Memory B cell (primary cell): ENCODE data around the gene CALCA.
"Not testable (repeated sequence)": the region's sequence is repeated elsewhere in the genome, so short reads cannot be mapped to it uniquely, and the experiment has no call there.

Experiments used
- ATAC-seq: fragments of 150-1000 bp; cut with Tn5 transposase; 2 replicates; pipeline ENCODE4 v1.10.0; 2021; ENCODE audit warnings: low read depth, mild to moderate bottlenecking, moderate library complexity
- DNase-seq, 2 donors: peaks; one replicate each; pipeline ENCODE4 v3.0.0; 2022; ENCODE audit warnings: low spot score in 2 of 2
- H3K27ac Mint-ChIP-seq: one replicate; pipeline ENCODE4 v1.8.0; 2022; ENCODE audit warnings: mild to moderate bottlenecking, moderate library complexity, mixed read lengths
- H3K27me3 Mint-ChIP-seq: one replicate; pipeline ENCODE4 v1.8.0; 2022; ENCODE audit warnings: mixed read lengths
- H3K36me3 Mint-ChIP-seq: one replicate; pipeline ENCODE4 v1.8.0; 2022; ENCODE audit warnings: mild to moderate bottlenecking, mixed read lengths
- H3K4me1 Mint-ChIP-seq: one replicate; pipeline ENCODE4 v1.8.0; 2022; ENCODE audit warnings: mixed read lengths
- H3K4me3 Mint-ChIP-seq: one replicate; pipeline ENCODE4 v1.8.0; 2022; ENCODE audit warnings: mild to moderate bottlenecking, moderate library complexity, mixed read lengths
- H3K9me3 Mint-ChIP-seq: one replicate; pipeline ENCODE4 v1.8.0; 2022; ENCODE audit warnings: mixed read lengths

CALCA gene, protein sequence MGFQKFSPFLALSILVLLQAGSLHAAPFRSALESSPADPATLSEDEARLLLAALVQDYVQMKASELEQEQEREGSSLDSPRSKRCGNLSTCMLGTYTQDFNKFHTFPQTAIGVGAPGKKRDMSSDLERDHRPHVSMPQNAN

DNA sequence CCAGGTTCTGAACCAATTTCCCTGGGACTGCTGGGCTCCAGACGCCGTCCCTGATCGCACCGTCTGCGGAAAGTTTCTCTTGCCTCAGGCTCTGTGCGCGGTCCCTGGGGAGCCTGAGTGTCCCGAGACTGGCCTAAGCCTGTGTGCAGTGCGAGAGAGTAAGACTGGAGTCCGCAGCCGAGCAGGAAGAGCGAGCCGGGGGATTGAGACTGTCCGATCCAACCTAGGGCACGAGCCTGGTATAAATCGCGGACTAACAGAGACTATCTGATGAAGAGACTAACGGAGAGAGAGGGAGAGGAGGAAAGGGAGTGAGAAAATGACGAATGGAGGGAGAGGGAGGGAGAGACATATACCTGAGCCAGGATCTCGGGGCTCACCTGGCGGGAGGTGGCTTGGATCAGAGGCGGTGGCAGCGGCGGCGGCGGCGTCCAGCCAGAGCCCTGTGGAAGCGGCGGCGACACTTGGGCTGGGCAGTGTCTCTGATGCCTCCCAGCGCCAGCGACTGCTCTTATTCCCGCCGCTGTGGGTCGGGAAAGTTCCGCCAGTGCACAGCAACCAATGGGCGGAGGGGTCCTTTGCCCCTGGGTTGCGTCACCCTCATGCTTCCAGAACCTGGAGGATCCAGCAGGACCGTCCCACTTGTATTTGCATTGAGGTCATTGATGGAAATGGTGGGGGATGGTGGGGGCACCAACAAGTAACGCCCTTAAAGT, at the start of gene CALCA:
TSS of gene CALCA (minus strand) at position 487 of the 716 bp plus-strand sequence. CDS start 1,159 bp downstream, outside the sequence.
- Mint-ChIP-seq H3K27ac (peak within 1 kb of the TSS; percentile 67), H3K27me3 (peaks cover 41% of the 10 kb centered on the region), H3K9me3 (no peaks in the 10 kb centered on the region), H3K4me3 (peak within 1 kb of the TSS; percentile 72), H3K4me1 (peaks cover 27% of the 10 kb centered on the region), H3K36me3 (no peaks in the 10 kb centered on the region)
- DNase-seq (no peak), ATAC-seq (no peak)

DNA sequence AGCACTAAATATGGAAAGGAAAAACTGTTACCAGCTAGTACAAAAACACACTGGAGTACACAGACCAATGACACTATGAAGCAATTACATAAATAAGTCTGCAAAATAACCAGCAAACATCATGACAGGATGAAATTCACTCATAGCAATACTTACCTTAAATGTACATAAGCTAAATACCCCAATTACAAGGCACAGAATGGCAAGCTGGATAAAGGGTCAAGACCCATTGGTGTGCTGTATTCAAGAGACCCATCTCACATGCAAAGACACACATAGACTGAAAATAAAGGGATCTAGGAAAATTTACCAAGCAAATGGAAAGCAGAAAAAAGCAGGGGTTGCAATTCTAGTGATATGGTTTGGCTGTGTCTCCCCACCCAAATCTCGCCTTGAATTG, 44.0 kb upstream of the CALCA start:
- DNase-seq = no peak
- ATAC-seq = no peak
- H3K27me3 Mint-ChIP-seq = peaks cover 10% of the 10 kb centered on the region
- no peaks in the 10 kb centered on the region for H3K4me1 Mint-ChIP-seq
- H3K9me3 Mint-ChIP-seq = peaks cover 17% of the 10 kb centered on the region
- H3K27ac Mint-ChIP-seq = no peak overlapping the region
- H3K36me3 Mint-ChIP-seq = peaks cover 5% of the 10 kb centered on the region
- H3K4me3 Mint-ChIP-seq = no peak overlapping the region

DNA sequence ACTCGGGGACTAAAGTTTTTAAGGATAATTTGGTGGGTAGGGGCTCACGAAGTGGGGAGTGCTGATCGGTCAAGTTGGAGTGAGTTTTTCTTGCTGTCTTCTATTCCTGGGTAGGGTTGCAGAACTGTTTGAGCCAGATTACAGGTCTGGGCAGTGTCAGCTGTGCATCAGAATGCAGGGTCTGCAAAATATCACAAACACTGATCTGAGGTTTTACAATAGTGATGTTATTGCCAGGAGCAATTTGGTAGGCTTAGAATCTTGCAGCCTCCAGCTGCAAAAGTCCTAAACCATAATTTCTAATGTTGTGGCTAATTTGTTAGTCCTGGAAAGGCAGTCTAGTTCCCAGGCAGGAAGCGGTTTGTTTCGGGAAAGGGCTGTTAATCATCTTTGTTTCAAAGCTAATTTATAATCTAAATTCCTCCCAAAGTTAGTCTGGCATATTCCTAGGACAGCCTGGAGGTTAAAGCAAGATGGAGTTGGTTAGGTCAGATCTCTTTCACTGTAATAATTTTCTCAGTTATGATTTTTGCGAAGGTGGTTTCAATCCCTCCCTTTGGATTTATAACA, 39.7 kb upstream of the CALCA start:
- Mint-ChIP-seq H3K4me1 (no peaks in the 10 kb centered on the region), H3K4me3 (no peak overlapping the region), H3K27me3 (peaks cover 6% of the 10 kb centered on the region), H3K27ac (no peak overlapping the region), H3K9me3 (peaks cover 6% of the 10 kb centered on the region), H3K36me3 (peaks cover 3% of the 10 kb centered on the region)
- ATAC-seq (no peak), DNase-seq (no peak)

DNA sequence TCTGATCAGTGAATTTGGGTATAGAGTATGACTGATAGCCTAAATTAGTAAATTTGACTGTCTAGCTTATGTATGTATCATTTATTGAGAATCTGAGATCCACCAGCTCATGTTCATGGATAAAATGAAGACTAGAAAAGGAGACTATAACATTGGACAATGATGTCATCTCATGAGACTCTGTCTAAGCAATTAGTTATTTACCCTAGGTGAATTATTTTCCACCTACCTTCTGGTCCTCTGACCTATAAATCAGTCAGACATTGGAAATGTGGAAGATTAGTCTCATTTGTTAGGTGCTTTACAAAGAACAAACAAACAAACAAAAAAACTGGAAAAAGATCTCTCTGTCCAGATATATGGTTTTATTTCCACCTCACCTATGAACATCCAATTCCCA, 38.7 kb upstream of the CALCA start:
- Mint-ChIP-seq H3K36me3 (no peaks in the 10 kb centered on the region), H3K4me3 (no peak overlapping the region), H3K27me3 (peaks cover 4% of the 10 kb centered on the region), H3K27ac (no peak overlapping the region), H3K9me3 (peaks cover 2% of the 10 kb centered on the region), H3K4me1 (no peaks in the 10 kb centered on the region)
- DNase-seq (no peak), ATAC-seq (no peak)

DNA sequence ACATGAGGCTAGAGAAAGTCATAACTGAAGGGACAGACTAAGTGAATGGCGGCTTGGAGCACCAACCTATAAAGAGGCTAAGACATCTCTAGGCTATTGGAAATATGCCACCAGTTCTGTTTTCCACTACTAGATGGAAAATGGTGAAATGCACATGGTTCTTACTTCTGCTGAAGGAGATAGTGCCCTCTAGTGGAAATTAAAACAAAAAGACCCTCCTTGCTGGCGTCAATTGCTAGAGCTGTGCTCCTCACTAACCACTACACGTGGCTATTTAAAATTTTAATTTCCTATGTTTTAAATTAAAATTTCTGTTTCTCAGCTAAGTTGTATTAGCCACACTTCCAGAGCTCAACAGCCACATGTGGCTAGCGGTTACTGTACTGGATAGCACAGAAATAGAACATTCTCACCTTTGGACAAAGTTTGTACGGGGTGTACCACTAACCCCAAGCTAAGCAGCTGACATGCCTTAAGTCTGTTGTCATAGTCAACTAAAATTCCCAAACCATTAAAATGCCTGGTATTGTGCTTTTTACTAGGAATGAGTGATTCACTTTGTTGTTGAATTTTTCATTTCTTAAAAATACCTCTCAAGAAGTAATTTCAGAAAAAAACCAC, 34.1 kb upstream of the CALCA start:
- Mint-ChIP-seq H3K27me3 (peaks cover 5% of the 10 kb centered on the region), H3K4me3 (no peak overlapping the region), H3K4me1 (no peaks in the 10 kb centered on the region), H3K27ac (no peak overlapping the region), H3K9me3 (no peaks in the 10 kb centered on the region), H3K36me3 (no peaks in the 10 kb centered on the region)
- ATAC-seq (peak; percentile 70), DNase-seq (peak in 1 of 2 donors; percentile 16)

DNA sequence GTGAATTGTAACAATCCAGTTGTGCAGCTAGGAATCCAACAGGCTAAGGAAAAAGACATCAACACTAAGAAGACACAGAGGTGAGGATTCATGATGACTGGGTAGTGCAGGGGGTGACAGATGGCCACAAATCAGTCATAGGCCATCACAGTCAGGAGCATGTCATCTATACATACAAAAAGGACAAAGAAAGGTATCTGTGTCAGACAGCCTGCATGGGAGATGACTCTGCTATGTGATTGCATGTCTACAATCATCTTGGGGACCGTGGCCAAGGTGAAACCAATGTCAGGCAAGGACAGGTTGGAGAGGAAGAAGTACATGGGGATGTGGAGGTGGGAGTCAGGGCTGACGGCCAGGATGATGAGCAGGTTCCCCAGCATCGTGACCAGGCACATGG, 16.0 kb upstream of the CALCA start:
- peaks cover 20% of the 10 kb centered on the region for H3K27me3 Mint-ChIP-seq
- not testable (repeated sequence) for DNase-seq, H3K4me1 Mint-ChIP-seq, ATAC-seq, H3K9me3 Mint-ChIP-seq, H3K27ac Mint-ChIP-seq, H3K4me3 Mint-ChIP-seq, H3K36me3 Mint-ChIP-seq

DNA sequence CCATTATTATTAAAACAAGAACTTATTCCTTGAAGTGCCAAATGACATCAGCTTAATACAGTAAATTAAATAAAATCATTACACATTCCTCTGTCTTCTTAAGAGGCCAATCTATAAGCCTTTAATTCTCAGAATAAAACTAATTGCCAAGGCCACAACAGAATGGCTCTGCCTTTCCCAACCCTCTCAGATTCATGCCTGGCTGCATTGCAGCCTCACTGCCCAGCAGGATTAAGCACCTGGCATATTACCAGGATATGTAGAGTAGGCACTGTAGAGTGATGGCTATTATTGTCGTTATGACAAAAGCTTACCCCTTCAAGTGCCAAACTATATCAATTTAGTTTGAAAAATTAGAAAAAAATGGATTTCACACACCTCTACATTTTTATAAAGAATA, 9.4 kb upstream of the CALCA start:
- peaks cover 2% of the 10 kb centered on the region for H3K36me3 Mint-ChIP-seq

DNA sequence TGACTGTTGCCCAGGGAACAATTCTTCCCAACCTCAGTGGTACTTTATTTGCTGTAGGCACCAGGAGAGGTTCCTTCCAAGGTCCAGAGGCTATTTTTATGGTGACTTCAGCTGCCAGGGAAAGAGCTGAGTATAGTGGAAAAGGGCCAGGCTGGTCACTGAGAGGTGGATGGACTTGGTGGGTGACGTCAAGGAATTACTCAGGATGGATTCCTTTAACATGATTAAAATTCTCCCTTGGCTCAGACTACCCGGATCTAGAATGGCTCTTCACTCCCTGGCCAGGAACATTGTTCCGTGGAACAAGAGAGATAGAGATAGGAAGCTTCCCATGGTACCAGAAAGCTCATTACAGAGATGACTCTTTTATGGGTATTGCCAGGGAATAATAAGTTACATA, 8.7 kb upstream of the CALCA start:
- ATAC-seq (no peak), DNase-seq (no peak)
- Mint-ChIP-seq H3K27ac (no peak overlapping the region), H3K27me3 (peaks cover 16% of the 10 kb centered on the region), H3K4me1 (no peaks in the 10 kb centered on the region), H3K36me3 (peaks cover 2% of the 10 kb centered on the region), H3K4me3 (no peak overlapping the region), H3K9me3 (peaks cover 3% of the 10 kb centered on the region)

More for the DNA sequence above, 9.4 kb upstream of the CALCA start:
- H3K9me3 Mint-ChIP-seq = peaks cover 3% of the 10 kb centered on the region
- no peak overlapping the region for H3K27ac Mint-ChIP-seq
- H3K4me3 Mint-ChIP-seq = no peak overlapping the region
- no peak for DNase-seq
- peaks cover 10% of the 10 kb centered on the region for H3K27me3 Mint-ChIP-seq
- H3K4me1 Mint-ChIP-seq = no peaks in the 10 kb centered on the region
- no peak for ATAC-seq

DNA sequence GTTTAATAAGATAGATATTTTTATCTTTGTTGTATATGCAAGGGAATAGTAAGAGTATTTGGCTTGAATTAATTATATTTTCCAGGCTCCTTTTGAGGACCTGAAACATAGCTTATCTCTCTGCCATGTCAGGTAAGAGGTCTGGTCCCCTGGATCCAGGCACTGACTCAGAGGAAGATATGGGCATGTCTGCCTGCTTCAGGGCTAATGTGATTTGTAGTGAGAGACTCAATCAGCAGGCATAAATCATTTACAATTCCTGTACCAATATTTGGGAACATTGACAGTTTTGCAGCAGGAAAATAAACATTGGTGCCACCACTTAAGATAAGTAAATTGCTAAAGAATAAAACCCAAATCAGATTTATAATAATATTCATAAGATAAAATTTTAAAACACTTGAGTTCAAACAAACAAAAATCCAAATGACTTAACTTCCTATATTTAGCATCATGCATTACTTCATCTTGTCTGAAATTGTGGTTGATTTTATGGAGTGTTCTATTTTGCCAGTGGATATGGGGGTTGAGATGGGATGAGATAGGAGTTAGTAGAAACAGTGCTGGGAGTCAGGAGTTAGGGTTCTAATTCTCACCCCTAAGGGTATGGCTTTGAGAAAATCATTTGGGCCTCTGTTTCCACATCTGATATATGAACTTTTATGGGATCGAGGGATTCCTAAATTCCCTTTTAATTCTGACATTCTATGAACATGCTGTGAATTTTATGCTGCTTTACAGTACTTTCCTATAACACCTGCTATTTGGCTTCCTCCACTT, 5.1 kb upstream of the CALCA start:
- H3K27ac Mint-ChIP-seq = no peak overlapping the region
- DNase-seq = no peak
- peaks cover 23% of the 10 kb centered on the region for H3K4me1 Mint-ChIP-seq
- no peak for ATAC-seq
- H3K27me3 Mint-ChIP-seq = peaks cover 28% of the 10 kb centered on the region
- H3K36me3 Mint-ChIP-seq = no peaks in the 10 kb centered on the region
- H3K9me3 Mint-ChIP-seq = no peaks in the 10 kb centered on the region
- no peak overlapping the region for H3K4me3 Mint-ChIP-seq

DNA sequence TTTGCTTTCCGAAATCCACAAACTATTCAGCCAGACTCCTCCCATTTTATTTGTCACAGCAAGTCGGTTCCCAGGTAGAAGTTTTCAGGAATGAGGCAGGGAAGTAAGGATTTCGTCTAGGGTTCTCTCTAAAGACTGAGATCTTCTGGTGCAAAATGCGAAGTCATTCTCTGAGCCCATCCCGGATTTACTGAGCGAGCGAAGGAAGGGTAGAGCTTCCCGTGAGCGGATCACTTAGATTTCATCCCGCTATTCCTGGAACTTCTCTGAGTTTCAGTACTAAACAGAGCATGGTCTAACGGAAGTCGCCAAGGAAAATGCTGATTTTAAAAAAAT, 3.1 kb upstream of the CALCA start:
- Mint-ChIP-seq H3K4me3 (no peak overlapping the region), H3K27me3 (peaks cover 31% of the 10 kb centered on the region)

DNA sequence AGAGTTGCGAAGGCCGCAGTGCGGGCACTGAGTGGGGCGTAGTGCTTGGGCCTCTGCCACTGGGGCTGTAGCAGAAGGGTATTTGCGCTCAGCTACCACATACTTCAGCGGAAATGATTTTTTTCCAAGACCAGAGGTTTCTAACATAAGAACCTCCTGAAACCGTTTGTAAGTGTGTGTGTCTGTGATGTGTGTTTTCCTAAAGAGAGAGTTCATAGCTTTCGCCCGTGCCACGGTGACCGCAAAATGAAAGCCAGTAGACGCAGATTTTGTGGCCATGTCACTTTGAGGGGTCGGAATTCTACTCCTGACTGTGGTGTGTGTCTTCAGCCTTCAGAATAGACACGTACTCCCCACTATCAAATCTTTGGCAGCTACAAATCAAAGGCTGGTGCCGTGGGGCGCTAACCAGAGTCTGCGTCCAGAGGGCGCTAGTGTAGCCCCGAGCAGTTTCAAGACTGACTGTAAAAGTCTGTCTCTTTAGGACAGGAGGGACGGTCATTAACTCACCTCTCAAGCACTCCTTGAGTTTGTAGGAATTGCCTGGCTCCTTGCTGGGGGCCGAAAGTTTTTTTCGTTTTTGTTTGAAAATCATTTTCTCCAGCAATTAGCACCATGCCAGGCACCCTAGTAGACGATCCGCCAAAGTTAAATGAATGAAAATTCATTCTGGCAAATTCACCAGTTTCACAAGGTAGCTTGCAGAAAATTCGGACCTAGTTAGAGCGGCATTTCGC, 2.5 kb upstream of the CALCA start:
- peak; percentile 29 to 32 for DNase-seq
- peaks cover 32% of the 10 kb centered on the region for H3K27me3 Mint-ChIP-seq
- no peaks in the 10 kb centered on the region for H3K36me3 Mint-ChIP-seq
- no peaks in the 10 kb centered on the region for H3K9me3 Mint-ChIP-seq
- H3K27ac Mint-ChIP-seq = no peak overlapping the region
- H3K4me3 Mint-ChIP-seq = peak overlapping the region; percentile 72
- H3K4me1 Mint-ChIP-seq = peaks cover 27% of the 10 kb centered on the region
- ATAC-seq = peak; percentile 55

More for the DNA sequence above, 3.1 kb upstream of the CALCA start:
- Mint-ChIP-seq H3K36me3 (no peaks in the 10 kb centered on the region), H3K27ac (no peak overlapping the region), H3K4me1 (peaks cover 27% of the 10 kb centered on the region), H3K9me3 (no peaks in the 10 kb centered on the region)
- ATAC-seq (no peak), DNase-seq (no peak)

DNA sequence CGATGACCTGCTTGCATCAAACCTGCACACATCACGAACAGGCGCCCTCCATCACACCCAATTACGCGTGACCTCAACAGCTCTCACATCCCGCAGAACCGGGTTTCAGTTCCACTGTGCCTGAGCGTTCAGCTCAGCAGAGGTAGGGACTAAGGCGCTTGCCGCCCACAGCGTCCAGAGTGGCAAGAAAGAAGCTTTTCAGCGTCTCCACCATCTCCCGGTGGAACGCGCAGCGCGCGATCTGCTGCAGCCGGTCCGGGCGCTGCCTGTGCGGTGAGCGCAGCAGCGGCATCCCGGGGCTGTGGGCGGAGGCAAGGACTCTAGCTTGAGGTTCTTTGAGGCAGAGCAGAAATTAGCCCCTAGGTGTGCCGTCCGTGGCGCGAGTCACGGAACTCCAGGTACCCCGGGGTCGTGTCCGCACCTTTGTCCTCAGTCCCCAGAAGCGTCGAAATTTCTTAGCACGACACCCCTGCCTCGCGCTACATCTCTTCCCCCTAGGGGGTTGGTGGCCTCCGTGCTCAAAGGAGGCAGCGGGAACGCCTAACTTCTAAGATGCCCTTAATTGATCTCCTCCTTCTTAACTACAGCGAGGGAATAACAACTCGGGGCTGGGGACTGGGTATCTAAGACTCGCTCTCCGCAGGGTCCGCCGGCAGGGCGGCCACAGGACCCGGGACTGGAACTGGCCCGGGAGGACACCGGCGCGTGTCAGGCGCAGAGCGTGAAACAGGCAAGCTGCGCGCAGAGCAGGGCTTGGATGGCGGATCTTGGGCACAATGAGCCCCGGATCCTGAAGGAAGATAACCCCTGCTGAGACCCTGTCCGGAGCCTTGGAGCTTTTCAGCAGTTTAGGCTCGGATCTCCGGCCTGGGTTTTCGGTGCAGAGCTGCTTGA, 1.7 kb upstream of the CALCA start:
- H3K36me3 Mint-ChIP-seq = no peaks in the 10 kb centered on the region
- H3K9me3 Mint-ChIP-seq = no peaks in the 10 kb centered on the region
- H3K4me1 Mint-ChIP-seq = peaks cover 27% of the 10 kb centered on the region
- ATAC-seq (peak; percentile 85), DNase-seq (peak; percentile 28 to 37)
- H3K27ac Mint-ChIP-seq = no peak overlapping the region
- H3K4me3 Mint-ChIP-seq = peak overlapping the region; percentile 72
- peaks cover 40% of the 10 kb centered on the region for H3K27me3 Mint-ChIP-seq
